ENCODE measurements around the gene ATF4. TPM values are rescaled to one million over a fixed set of nuclear protein-coding genes. Genes with fewer than 3 reads are reported as not detected.

The ATF4 gene, protein sequence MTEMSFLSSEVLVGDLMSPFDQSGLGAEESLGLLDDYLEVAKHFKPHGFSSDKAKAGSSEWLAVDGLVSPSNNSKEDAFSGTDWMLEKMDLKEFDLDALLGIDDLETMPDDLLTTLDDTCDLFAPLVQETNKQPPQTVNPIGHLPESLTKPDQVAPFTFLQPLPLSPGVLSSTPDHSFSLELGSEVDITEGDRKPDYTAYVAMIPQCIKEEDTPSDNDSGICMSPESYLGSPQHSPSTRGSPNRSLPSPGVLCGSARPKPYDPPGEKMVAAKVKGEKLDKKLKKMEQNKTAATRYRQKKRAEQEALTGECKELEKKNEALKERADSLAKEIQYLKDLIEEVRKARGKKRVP
- total RNA-seq (2012; rRNA removed): 164 and 266 TPM in 2 replicates

DNA sequence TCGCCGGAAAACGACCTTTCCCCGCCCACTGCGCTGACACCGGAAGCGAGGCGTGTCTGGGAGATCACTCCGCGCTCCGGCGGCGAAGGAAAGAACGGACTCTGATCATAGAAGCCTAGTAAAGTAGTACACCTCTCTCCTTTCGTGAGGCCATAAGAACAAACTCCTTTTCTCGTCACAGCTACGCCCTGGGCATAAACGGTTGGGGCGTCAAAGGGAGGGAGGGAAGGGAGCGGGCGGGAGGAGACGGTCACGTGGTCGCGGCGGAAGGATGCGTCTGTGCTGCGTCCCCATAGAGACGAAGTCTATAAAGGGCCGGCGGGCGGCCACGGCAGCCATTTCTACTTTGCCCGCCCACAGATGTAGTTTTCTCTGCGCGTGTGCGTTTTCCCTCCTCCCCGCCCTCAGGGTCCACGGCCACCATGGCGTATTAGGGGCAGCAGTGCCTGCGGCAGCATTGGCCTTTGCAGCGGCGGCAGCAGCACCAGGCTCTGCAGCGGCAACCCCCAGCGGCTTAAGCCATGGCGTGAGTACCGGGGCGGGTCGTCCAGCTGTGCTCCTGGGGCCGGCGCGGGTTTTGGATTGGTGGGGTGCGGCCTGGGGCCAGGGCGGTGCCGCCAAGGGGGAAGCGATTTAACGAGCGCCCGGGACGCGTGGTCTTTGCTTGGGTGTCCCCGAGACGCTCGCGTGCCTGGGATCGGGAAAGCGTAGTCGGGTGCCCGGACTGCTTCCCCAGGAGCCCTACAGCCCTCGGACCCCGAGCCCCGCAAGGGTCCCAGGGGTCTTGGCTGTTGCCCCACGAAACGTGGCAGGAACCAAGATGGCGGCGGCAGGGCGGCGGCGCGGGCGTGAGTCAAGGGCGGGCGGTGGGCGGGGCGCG is at the start of gene ATF4:
ATF4 (plus strand) TSS at position 337 of the 880 bp plus-strand sequence. CDS start 884 bp downstream, outside the sequence.
- H3K36me3 ChIP-seq (ENCODE audit: insufficient read depth, low read length): peaks cover 52% of the 10 kb centered on the region

DNA sequence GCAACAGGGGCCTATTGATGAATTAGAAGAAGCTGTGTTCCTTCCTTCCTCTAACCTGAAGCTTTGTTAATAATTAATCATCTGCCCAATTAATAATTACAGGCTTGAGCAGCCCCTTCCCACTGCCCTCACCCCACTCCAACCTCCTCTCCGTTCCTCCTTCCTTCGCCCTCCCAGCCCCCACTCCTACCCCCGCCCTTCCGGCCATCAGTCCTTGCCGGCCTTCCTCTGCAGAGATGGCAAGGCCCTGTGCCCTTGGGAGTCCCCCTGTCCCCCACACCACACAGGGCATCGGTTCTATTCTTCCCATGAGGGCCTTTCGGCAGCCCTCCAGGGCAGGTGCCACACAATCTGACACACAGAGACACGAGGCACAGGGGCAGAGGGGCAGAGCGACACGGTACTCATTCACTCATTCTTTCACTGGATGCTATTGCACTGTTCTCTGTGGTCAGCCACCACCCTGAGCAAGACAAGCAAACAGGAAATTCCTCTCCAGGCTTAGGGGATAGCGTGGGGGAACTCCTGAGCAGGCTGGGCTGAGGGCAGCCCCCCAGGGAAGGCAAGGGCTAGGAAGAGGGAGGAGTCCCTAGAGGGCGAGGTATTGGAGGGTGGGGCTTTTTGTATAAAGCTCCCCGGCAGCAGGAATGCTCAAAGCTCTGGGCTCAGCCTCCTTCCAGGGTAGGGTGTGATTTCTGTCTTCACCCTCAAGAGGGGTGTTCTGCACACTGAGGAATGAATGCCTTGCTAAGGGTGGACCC is 48.8 kb upstream of the ATF4 start:
- Histone ChIP-seq H3K27me3 (ENCODE audit: control insufficient read depth, insufficient read depth, low read length) (peaks cover 60% of the 10 kb centered on the region), H3K4me2 (ENCODE audit: low read length) (peak overlapping the region; percentile 50), H3K9me3 (replicated peaks; ENCODE audit: low read length) (no peaks in the 10 kb centered on the region), H3K4me1 (ENCODE audit: control insufficient read depth, insufficient read depth, low read length) (peaks cover 7% of the 10 kb centered on the region), H3K9ac (ENCODE audit: low read depth, low read length) (no peak overlapping the region), H3K4me3 (ENCODE audit: low read length) (no peak overlapping the region), H3K36me3 (ENCODE audit: insufficient read depth, low read length) (no peaks in the 10 kb centered on the region)

More for the DNA sequence above, at the start of gene ATF4:
- H3K9me3 ChIP-seq (replicated peaks; ENCODE audit: low read length): no peaks in the 10 kb centered on the region
- peaks cover 30% of the 10 kb centered on the region for H3K4me1 ChIP-seq (ENCODE audit: control insufficient read depth, insufficient read depth, low read length)
- H3K4me3 ChIP-seq (ENCODE audit: low read length): peak within 1 kb of the TSS; percentile 89
- no peaks in the 10 kb centered on the region for H3K27me3 ChIP-seq (ENCODE audit: control insufficient read depth, insufficient read depth, low read length)
- peak within 1 kb of the TSS; percentile 95 for H3K4me2 ChIP-seq (ENCODE audit: low read length)
- H3K9ac ChIP-seq (ENCODE audit: low read depth, low read length): peak within 1 kb of the TSS; percentile 100

- peaks cover 7% of the 10 kb centered on the region for H3K4me1 ChIP-seq (ENCODE audit: control insufficient read depth, insufficient read depth, low read length)
- H3K36me3 ChIP-seq (ENCODE audit: insufficient read depth, low read length): no peaks in the 10 kb centered on the region
- H3K27me3 ChIP-seq (ENCODE audit: control insufficient read depth, insufficient read depth, low read length): peaks cover 52% of the 10 kb centered on the region
- no peak overlapping the region for H3K4me3 ChIP-seq (ENCODE audit: low read length)
- H3K4me2 ChIP-seq (ENCODE audit: low read length): no peak overlapping the region
- no peak overlapping the region for H3K9ac ChIP-seq (ENCODE audit: low read depth, low read length)
- H3K9me3 ChIP-seq (replicated peaks; ENCODE audit: low read length): no peaks in the 10 kb centered on the region
These were observed 47.5 kb upstream of the ATF4 start for GRCh38 chr22:39472570-39473556.

DNA sequence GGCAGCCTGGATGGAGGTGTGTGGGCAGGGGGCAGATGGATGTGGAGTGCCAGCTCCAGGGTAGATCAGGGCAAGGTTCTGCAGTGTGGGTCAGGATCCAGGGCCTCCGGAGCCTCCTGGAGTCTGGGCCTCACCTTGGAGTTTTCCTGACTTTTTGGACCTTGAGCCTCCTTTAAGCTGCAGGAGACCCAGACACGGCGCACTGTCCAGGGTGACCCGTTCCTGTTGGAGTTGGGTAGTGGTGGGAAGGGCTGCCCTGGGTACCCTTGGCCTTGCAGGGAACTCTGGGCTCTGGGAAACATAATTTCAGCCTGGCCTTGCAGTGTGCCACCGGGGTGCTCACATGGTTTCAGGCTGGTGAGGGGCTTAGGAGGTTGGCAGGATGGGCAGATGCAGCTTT is 46.5 kb upstream of the ATF4 start:
- Histone ChIP-seq H3K4me3 (ENCODE audit: low read length) (no peak overlapping the region), H3K36me3 (ENCODE audit: insufficient read depth, low read length) (no peaks in the 10 kb centered on the region), H3K4me1 (ENCODE audit: control insufficient read depth, insufficient read depth, low read length) (peaks cover 7% of the 10 kb centered on the region), H3K9me3 (replicated peaks; ENCODE audit: low read length) (no peaks in the 10 kb centered on the region), H3K9ac (ENCODE audit: low read depth, low read length) (no peak overlapping the region), H3K4me2 (ENCODE audit: low read length) (no peak overlapping the region), H3K27me3 (ENCODE audit: control insufficient read depth, insufficient read depth, low read length) (peaks cover 43% of the 10 kb centered on the region)

- Histone ChIP-seq H3K4me2 (ENCODE audit: low read length) (no peak overlapping the region), H3K4me1 (ENCODE audit: control insufficient read depth, insufficient read depth, low read length) (peaks cover 7% of the 10 kb centered on the region), H3K27me3 (ENCODE audit: control insufficient read depth, insufficient read depth, low read length) (peaks cover 38% of the 10 kb centered on the region), H3K36me3 (ENCODE audit: insufficient read depth, low read length) (no peaks in the 10 kb centered on the region), H3K9me3 (replicated peaks; ENCODE audit: low read length) (no peaks in the 10 kb centered on the region), H3K9ac (ENCODE audit: low read depth, low read length) (no peak overlapping the region), H3K4me3 (ENCODE audit: low read length) (no peak overlapping the region)
These were observed 45.8 kb upstream of the ATF4 start for GRCh38 chr22:39474351-39475111.

DNA sequence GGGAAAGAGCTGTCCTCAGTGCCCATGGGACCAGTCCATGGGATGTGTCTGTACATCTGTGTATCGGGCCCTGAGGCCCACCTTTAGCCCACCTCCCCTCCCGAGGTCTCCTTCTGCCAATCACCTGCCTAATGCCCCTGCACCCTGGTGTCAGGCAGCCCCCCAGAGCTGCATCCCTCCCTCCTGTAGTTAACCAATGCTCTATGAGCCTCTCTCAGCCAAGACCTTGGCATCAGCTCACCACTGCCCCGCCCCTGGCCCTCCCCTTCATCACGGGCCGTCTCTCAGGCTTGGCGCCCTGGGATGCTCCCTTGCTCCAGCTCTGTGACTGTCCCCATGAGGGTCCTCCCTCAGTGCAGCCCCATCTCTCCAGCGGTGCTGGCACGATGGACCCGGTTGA is 45.0 kb upstream of the ATF4 start:
- H3K9me3 ChIP-seq (replicated peaks; ENCODE audit: low read length): no peaks in the 10 kb centered on the region
- H3K27me3 ChIP-seq (ENCODE audit: control insufficient read depth, insufficient read depth, low read length): peaks cover 35% of the 10 kb centered on the region
- no peak overlapping the region for H3K4me3 ChIP-seq (ENCODE audit: low read length)
- H3K36me3 ChIP-seq (ENCODE audit: insufficient read depth, low read length): no peaks in the 10 kb centered on the region
- H3K4me2 ChIP-seq (ENCODE audit: low read length): no peak overlapping the region
- no peak overlapping the region for H3K9ac ChIP-seq (ENCODE audit: low read depth, low read length)
- H3K4me1 ChIP-seq (ENCODE audit: control insufficient read depth, insufficient read depth, low read length): peaks cover 7% of the 10 kb centered on the region

DNA sequence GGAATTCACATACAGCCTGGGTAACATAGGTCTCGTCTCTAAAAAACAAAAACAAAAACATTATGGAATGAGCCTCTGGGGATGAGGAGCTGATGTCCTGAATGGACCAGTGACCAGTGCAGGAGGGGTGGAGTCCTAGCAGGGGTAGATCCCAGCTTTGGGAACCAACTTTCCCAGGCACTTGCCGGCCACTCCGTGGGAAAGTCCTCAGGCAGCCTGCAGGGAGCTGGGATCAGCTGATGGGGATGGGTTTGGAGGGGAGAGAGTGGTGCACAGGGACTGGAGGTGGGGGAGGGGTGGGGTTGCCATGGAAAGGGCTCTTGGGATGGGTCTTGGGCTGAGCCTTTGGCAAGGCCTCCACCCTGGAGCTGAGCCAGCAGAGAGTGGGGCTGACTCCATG is 44.5 kb upstream of the ATF4 start:
- Histone ChIP-seq H3K27me3 (ENCODE audit: control insufficient read depth, insufficient read depth, low read length) (peaks cover 29% of the 10 kb centered on the region), H3K36me3 (ENCODE audit: insufficient read depth, low read length) (no peaks in the 10 kb centered on the region), H3K9me3 (replicated peaks; ENCODE audit: low read length) (no peaks in the 10 kb centered on the region), H3K9ac (ENCODE audit: low read depth, low read length) (no peak overlapping the region), H3K4me2 (ENCODE audit: low read length) (no peak overlapping the region), H3K4me1 (ENCODE audit: control insufficient read depth, insufficient read depth, low read length) (peaks cover 7% of the 10 kb centered on the region), H3K4me3 (ENCODE audit: low read length) (no peak overlapping the region)

GRCh38 chr22:39476664-39477063 is 43.7 kb upstream of the ATF4 start:
- Histone ChIP-seq H3K4me2 (ENCODE audit: low read length) (no peak overlapping the region), H3K9me3 (replicated peaks; ENCODE audit: low read length) (no peaks in the 10 kb centered on the region), H3K4me1 (ENCODE audit: control insufficient read depth, insufficient read depth, low read length) (peaks cover 4% of the 10 kb centered on the region), H3K36me3 (ENCODE audit: insufficient read depth, low read length) (no peaks in the 10 kb centered on the region), H3K9ac (ENCODE audit: low read depth, low read length) (no peak overlapping the region), H3K4me3 (ENCODE audit: low read length) (no peak overlapping the region), H3K27me3 (ENCODE audit: control insufficient read depth, insufficient read depth, low read length) (peaks cover 34% of the 10 kb centered on the region)

GRCh38 chr22:39477542-39477941 is 42.8 kb upstream of the ATF4 start:
- no peaks in the 10 kb centered on the region for H3K4me1 ChIP-seq (ENCODE audit: control insufficient read depth, insufficient read depth, low read length)
- no peak overlapping the region for H3K4me2 ChIP-seq (ENCODE audit: low read length)
- no peak overlapping the region for H3K9ac ChIP-seq (ENCODE audit: low read depth, low read length)
- no peak overlapping the region for H3K4me3 ChIP-seq (ENCODE audit: low read length)
- H3K36me3 ChIP-seq (ENCODE audit: insufficient read depth, low read length): no peaks in the 10 kb centered on the region
- no peaks in the 10 kb centered on the region for H3K9me3 ChIP-seq (replicated peaks; ENCODE audit: low read length)
- peaks cover 29% of the 10 kb centered on the region for H3K27me3 ChIP-seq (ENCODE audit: control insufficient read depth, insufficient read depth, low read length)

DNA sequence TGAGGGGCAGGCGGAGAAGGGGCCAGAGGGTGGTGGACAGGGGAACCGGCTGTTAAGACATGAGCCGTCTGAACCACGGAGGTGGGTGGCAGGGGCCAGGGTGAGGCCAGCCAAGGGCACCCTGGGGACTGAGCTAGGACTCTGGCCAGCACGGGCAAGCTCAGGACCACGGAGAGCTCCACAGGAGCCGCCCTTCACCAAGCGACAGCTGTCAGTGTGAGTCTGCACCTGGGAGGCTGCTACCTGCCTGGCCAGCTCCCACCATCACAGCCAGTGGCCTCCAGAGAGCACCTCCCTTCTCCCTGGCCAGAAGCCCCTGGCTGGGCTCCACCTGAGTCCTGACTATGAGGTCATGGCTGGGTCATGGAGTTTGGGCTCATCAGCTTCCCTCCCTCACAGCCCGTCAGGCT is 41.9 kb upstream of the ATF4 start:
- Histone ChIP-seq H3K27me3 (ENCODE audit: control insufficient read depth, insufficient read depth, low read length) (peaks cover 30% of the 10 kb centered on the region), H3K4me3 (ENCODE audit: low read length) (no peak overlapping the region), H3K9ac (ENCODE audit: low read depth, low read length) (no peak overlapping the region), H3K36me3 (ENCODE audit: insufficient read depth, low read length) (no peaks in the 10 kb centered on the region), H3K4me1 (ENCODE audit: control insufficient read depth, insufficient read depth, low read length) (no peaks in the 10 kb centered on the region), H3K4me2 (ENCODE audit: low read length) (no peak overlapping the region), H3K9me3 (replicated peaks; ENCODE audit: low read length) (no peaks in the 10 kb centered on the region)

All from skeletal muscle satellite cell (primary cell).